Hematopoietic multipotent progenitor cell treated with erythropoietin and hydrocortisone succinate and interleukin-3 and kit ligand, for 15 days (in vitro differentiated cells): Measurements from ENCODE around the gene APOBEC4.
A peak's percentile ranks its signal among the peaks of the same experiment; 100 is the strongest.
"Not testable (repeated sequence)": the region's sequence is repeated elsewhere in the genome, so short reads cannot be mapped to it uniquely, and the experiment has no call there.

Experiments
- DNase-seq: peaks from one replicate; pipeline ENCODE4 v3.0.0-alpha.2; 2015; ENCODE audit warnings: low spot score

APOBEC4 gene, protein sequence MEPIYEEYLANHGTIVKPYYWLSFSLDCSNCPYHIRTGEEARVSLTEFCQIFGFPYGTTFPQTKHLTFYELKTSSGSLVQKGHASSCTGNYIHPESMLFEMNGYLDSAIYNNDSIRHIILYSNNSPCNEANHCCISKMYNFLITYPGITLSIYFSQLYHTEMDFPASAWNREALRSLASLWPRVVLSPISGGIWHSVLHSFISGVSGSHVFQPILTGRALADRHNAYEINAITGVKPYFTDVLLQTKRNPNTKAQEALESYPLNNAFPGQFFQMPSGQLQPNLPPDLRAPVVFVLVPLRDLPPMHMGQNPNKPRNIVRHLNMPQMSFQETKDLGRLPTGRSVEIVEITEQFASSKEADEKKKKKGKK

DNA sequence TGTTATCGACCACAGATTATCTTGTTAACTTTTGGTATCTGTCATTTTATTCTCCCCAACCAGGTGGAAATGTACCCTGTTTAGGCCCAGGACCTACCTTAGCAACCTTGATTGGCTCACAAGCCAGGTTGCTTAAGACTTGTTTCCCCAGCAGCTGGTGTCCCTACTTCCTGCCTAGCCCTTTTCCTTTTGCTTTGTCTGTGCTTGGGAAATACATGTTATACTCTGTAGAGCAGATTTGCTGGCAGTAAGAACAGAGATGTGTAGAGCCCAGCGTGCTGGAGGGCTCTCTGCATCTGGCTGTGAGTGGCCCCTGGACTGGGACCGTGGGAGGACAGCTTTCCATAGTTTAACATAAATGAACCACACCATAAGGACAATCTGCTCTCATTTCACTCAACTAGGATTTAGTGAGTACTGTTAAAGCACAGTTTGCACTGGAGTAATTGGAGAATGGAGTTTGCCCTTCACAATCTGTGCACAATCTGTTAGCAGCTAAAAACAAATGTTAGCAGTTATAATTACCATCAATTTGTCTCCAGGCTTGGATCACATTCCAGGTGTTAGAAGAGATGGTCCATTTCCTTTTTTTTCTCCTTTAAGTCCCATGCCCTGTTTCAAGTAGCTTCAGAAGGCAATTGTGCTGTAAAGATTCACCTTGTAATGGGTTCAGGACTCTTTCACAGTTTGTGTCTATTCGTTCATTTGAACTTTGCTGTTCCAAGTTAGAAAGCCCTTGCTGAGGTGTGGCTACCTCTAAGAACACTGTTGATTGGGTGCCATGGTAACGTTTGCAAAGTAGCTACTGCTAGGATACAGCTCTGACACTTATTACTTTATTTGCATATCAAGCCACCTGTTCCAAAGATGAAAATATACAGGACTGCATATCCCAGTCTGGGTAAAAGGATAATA, at the start of gene APOBEC4:
TSS of gene APOBEC4 (minus strand) at position 770 of the 915 bp plus-strand sequence. CDS start 4,535 bp downstream, outside the sequence.
- DNase-seq, result no peak

DNA sequence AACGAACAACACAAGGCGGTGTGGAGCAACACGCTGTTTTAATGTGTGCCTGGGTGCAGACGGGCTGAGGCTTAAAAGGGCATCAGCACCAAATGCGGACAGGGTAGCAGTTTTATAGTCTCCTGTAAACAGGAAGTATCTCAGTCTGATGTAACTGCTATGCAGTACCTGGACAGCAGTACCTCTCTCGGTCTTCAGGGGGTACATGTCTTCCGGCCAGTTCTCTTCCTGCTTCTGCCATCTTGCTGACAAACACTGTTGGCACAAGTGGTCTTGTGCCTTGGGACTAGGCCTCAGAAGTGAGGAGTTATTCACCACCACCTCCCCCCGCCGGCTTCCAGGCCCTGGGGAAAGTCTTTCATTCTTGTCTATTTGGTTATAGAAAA, 49.7 kb upstream of the APOBEC4 start:
- no peak for DNase-seq

GRCh38 chr1:183702087-183702812, 49.1 kb upstream of the APOBEC4 start:
- no peak for DNase-seq

DNA sequence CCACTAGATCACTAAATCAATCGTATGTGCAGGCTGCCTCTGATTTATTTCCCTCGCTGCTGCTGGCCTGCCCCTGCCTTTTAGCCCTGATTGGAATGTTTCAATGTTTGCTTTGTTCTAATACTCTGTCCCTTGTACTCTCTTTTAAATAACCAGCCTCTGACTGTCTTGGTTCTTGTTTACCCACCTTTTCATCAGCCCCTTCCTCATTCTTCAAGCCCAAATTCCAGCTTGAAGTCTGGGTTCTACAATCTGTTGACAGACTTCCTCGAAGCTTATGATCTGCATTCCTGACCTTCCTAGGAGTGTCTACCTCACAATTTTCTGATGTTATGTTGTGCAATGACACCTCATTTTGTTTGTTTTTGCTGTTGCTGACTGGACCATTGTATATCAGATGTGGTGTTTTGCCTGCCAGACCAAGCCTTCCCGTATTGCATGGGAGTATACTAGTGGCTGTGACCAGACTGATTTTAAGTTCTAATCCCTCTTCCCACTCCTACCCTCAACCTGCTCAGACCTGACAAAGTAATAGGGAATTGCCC, 46.6 kb upstream of the APOBEC4 start:
- DNase-seq, result no peak

- DNase-seq, result no peak
These were observed 44.9 kb upstream of the APOBEC4 start for GRCh38 chr1:183697814-183698590.

- no peak for DNase-seq
These were observed 43.9 kb upstream of the APOBEC4 start for GRCh38 chr1:183696981-183697380.

DNA sequence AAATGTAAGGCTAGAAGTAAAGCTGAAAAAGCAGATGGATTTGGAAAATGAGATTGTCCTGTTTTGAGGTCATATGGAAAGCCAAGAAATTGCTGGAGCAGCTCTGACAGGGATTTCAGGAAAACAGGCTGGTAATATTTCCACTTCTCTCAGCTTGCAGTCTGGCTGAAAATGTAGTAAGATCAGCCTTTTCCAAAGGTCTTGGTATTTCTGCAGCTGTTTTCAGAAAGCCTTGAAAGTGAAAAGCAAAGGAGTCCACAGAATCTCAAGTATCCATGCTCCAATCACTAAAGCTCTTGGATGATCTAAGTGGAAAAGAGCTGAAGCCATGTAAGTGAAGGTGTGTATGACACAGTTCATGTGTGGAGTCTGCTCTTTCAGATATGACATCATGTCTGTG, 41.6 kb upstream of the APOBEC4 start:
- DNase-seq, result no peak

GRCh38 chr1:183694066-183694465, 41.0 kb upstream of the APOBEC4 start:
- no peak for DNase-seq

DNA sequence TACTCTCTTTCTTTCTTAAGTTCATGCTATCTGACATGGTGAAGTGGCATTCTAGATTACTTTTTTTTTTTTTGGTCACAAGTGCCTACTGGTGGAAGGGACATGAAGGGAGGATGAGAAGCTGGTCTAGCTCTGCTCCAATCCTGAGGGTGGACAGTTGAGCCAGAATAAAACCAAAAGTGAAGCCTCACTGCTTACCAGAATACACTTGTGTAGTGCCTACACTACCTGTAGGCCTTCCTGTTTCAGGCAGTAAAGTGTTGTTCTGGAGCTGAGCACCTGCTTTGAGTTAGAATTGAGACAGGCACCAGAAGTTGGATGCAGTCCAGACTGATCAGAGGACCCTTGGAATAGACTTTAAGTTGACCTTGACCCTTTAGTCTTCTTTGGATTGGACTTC, 40.4 kb upstream of the APOBEC4 start:
- no peak for DNase-seq

DNA sequence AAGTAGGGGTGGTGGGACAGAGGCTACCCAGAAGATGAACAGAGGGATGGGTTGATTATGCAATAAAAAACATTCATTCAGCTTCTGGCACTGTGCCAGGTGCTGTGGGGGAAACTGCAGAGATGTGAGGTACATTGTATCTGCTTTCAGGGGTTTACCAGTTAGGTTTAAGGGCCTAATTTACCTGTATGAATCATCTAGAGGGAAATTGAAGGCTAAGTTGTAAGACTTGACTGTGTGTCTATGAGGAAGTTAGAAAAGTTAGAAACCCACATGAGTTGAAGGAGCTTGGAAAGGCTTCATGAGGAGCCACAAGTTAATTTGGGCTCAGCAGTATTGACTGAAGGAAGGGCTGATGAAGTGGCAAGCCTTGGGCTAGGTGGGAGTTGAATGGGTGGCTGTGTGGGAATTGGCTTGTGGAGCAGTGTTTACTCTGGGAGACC, 36.7 kb upstream of the APOBEC4 start:
- no peak for DNase-seq

- no peak for DNase-seq
These were observed 35.4 kb upstream of the APOBEC4 start for GRCh38 chr1:183688341-183689060.

DNA sequence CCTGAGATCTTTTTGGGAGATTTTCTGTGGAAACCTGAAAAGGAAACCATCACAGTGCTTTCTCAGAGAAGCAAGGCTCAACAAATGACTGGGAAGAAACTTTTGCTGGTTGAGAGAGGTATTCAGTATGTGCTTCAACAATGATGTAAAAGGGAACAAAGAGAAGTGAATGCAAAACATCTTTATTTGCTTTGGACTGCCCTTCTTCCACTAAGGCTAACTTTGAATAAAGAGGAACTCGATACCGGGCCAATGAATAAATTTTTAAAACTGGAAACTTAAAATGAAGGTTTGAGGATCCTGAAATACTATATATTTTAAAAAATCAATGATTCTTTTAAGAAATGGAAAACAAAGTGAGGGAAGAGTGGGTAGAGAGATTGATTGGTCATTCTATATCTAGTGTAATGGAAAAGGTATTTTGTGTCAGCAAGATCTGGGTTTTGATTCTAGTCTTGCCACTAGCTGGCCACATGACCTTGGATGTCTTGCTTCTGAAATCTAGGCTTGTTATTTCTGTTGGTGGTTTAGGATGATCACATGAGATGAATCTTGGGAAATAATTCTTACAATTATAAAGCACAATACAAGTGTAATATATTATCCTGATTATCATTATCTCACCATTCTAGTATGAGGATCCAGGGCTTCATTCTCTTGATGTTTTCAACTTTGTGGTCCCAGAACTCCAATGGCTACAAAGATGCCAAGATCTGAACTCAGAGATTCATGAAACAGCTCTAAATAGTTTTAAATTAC, 34.6 kb upstream of the APOBEC4 start:
- DNase-seq, result no peak

GRCh38 chr1:183686229-183686628, 33.1 kb upstream of the APOBEC4 start:
- no peak for DNase-seq

GRCh38 chr1:183685112-183685713, 32.1 kb upstream of the APOBEC4 start:
- peak; percentile 65 for DNase-seq

GRCh38 chr1:183679363-183679762, 26.2 kb upstream of the APOBEC4 start:
- not testable (repeated sequence) for DNase-seq

DNA sequence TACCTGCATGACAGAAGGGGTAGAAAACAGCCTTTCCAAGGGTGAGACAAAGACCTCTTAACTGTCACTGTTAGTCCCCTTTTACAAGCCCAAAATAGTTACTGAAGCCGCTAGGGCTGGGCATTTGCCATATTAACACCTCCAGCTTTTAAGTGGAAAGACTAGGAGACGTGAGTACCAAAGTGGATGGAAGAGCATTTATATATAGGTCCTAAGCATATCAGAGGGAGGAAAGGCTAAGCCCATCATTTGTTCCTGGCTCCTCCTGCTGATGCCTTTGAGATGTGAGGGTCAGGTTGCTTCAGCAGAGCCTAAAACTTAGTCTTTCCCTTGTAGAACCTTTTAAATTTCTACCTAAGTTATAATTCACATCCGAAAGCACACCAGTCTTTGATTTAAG, 25.7 kb upstream of the APOBEC4 start:
- no peak for DNase-seq

- DNase-seq, result no peak
These were observed 23.6 kb upstream of the APOBEC4 start for GRCh38 chr1:183676586-183677189.

DNA sequence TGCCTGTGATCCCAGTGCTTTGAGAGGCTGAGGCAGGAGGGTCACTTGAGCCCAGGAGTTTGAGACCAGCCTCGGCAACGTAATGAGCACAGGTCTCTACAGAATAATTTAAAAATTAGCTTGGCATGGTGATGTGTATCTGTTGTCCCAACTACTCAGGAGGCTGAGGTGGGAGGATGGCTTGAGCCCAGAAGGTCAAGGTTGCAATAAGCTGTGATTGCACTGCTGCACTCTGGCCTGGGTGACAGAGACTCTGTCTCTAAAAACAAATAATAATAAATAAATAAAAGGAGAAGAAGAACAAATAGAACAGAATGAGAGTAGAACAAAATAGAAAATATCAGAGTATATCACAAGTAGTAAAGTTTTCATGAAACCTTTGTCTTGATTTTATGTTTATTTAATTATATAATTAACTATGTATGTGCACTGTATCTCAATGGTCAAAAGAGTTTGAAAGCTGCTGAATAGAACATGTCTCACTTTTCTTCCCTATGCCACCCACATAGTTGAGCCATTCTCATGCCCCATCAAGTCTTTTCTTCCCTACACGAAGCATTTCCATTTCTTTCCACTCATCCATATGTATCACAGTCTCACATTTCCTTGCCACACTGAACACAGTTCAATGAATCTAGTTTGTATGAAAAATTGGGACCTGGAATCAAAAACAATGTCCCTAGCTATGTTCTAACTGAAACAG, 22.9 kb upstream of the APOBEC4 start:
- DNase-seq, result no peak
